ENCODE results near the gene LHFPL6. TPM values are rescaled to one million over a fixed set of nuclear protein-coding genes. Genes with fewer than 3 reads are reported as not detected.

LHFPL6 gene
- total RNA-seq, 2 experiments from 2014 or later, result 2.6 TPM; not detected in 1

GRCh38 chr13:39604756-39605155 lies 1.8 kb upstream of the LHFPL6 start:
- Mint-ChIP-seq H3K27me3 (peaks cover 54% of the 10 kb centered on the region), H3K9me3 (ENCODE audit: low read depth) (no peaks in the 10 kb centered on the region), H3K4me1 (peaks cover 11% of the 10 kb centered on the region), H3K4me3 (no peak overlapping the region), H3K36me3 (no peaks in the 10 kb centered on the region), H3K27ac (no peak overlapping the region)
- no peak for ATAC-seq
- CTCF ChIA-PET, result interaction anchor here (1.7 to 2.5 kb wide), 2 partner anchors 8 to 12 kb away, joined by 6 to 8 read pairs; no protein-coding TSS in a partner anchor
- no peak for DNase-seq

- CTCF ChIA-PET, result interaction anchor here (1.7 to 2.5 kb wide), 2 partner anchors 9 to 13 kb away, joined by 6 to 8 read pairs; no protein-coding TSS in a partner anchor
- Mint-ChIP-seq H3K4me1 (peaks cover 11% of the 10 kb centered on the region), H3K9me3 (ENCODE audit: low read depth) (no peaks in the 10 kb centered on the region), H3K27ac (no peak overlapping the region), H3K36me3 (no peaks in the 10 kb centered on the region), H3K4me3 (peak overlapping the region; percentile 67), H3K27me3 (peaks cover 60% of the 10 kb centered on the region)
- ATAC-seq (peak; percentile 24), DNase-seq (no peak)
These were observed 493 bp upstream of the LHFPL6 start for GRCh38 chr13:39603424-39603947.

GRCh38 chr13:39602277-39602613 lies 748 bp downstream of the LHFPL6 start:
- Mint-ChIP-seq H3K27me3 (peaks cover 61% of the 10 kb centered on the region), H3K27ac (no peak overlapping the region), H3K36me3 (no peaks in the 10 kb centered on the region), H3K4me3 (peak overlapping the region; percentile 45), H3K9me3 (ENCODE audit: low read depth) (no peaks in the 10 kb centered on the region), H3K4me1 (peaks cover 11% of the 10 kb centered on the region)
- DNase-seq (no peak), ATAC-seq (no peak)
- CTCF ChIA-PET, result interaction anchor here (2.5 to 2.8 kb wide), 2 partner anchors 10 to 14 kb away, joined by 8 to 14 read pairs; no protein-coding TSS in a partner anchor

GRCh38 chr13:39601636-39602035 lies 1.4 kb downstream of the LHFPL6 start:
- CTCF ChIA-PET, result interaction anchor here (1.1 to 2.8 kb wide), 2 partner anchors 10 to 15 kb away, joined by 4 to 14 read pairs; no protein-coding TSS in a partner anchor
- DNase-seq, result no peak
- peak overlapping the region; percentile 45 for H3K4me3 Mint-ChIP-seq

GRCh38 chr13:39600766-39601165 lies 2.2 kb downstream of the LHFPL6 start:
- CTCF ChIA-PET, result interaction anchor here (0.5 to 2.8 kb wide), 3 partner anchors 11 to 1178 kb away, joined by 3 to 14 read pairs (median 4); no protein-coding TSS in a partner anchor
- DNase-seq (no peak), ATAC-seq (no peak)
- Mint-ChIP-seq H3K27ac (no peak overlapping the region), H3K36me3 (no peaks in the 10 kb centered on the region), H3K4me3 (no peak overlapping the region), H3K27me3 (peaks cover 61% of the 10 kb centered on the region), H3K9me3 (ENCODE audit: low read depth) (no peaks in the 10 kb centered on the region), H3K4me1 (peaks cover 11% of the 10 kb centered on the region)

More at GRCh38 chr13:39601636-39602035, 1.4 kb downstream of the LHFPL6 start:
- H3K36me3 Mint-ChIP-seq, result no peaks in the 10 kb centered on the region
- H3K27ac Mint-ChIP-seq, result no peak overlapping the region
- ATAC-seq, result no peak
- peaks cover 11% of the 10 kb centered on the region for H3K4me1 Mint-ChIP-seq
- H3K27me3 Mint-ChIP-seq, result peaks cover 61% of the 10 kb centered on the region
- no peaks in the 10 kb centered on the region for H3K9me3 Mint-ChIP-seq (ENCODE audit: low read depth)

GRCh38 chr13:39599842-39600241 lies 3.2 kb downstream of the LHFPL6 start:
- Mint-ChIP-seq H3K4me3 (no peak overlapping the region), H3K9me3 (ENCODE audit: low read depth) (peaks cover 3% of the 10 kb centered on the region), H3K27ac (no peak overlapping the region), H3K27me3 (peaks cover 54% of the 10 kb centered on the region), H3K4me1 (peaks cover 11% of the 10 kb centered on the region), H3K36me3 (no peaks in the 10 kb centered on the region)
- DNase-seq (no peak), ATAC-seq (no peak)
- CTCF ChIA-PET, result interaction anchor here (2.8 kb wide), 1 partner anchor 12 kb away, joined by 14 read pairs; no protein-coding TSS in a partner anchor

- DNase-seq (no peak), ATAC-seq (no peak)
- Mint-ChIP-seq H3K27ac (no peak overlapping the region), H3K36me3 (no peaks in the 10 kb centered on the region), H3K4me1 (peaks cover 11% of the 10 kb centered on the region), H3K4me3 (no peak overlapping the region), H3K9me3 (ENCODE audit: low read depth) (peaks cover 3% of the 10 kb centered on the region), H3K27me3 (peaks cover 45% of the 10 kb centered on the region)
- CTCF ChIA-PET, result interaction anchor here (1.7 kb wide), 1 partner anchor 13 kb away, joined by 8 read pairs; no protein-coding TSS in a partner anchor
These were observed 4.0 kb downstream of the LHFPL6 start for GRCh38 chr13:39599012-39599411.

- Mint-ChIP-seq H3K27me3 (peaks cover 38% of the 10 kb centered on the region), H3K4me1 (peaks cover 6% of the 10 kb centered on the region), H3K4me3 (no peak overlapping the region), H3K9me3 (ENCODE audit: low read depth) (peaks cover 3% of the 10 kb centered on the region), H3K36me3 (no peaks in the 10 kb centered on the region), H3K27ac (no peak overlapping the region)
- DNase-seq, result no peak
- CTCF ChIA-PET, result interaction anchor here (1.7 kb wide), 1 partner anchor 14 kb away, joined by 8 read pairs; no protein-coding TSS in a partner anchor
- no peak for ATAC-seq
These were observed 5.2 kb downstream of the LHFPL6 start for GRCh38 chr13:39597838-39598237.

- Mint-ChIP-seq H3K27ac (no peak overlapping the region), H3K9me3 (ENCODE audit: low read depth) (peaks cover 3% of the 10 kb centered on the region)
- no peak for ATAC-seq
These were observed 6.3 kb downstream of the LHFPL6 start for GRCh38 chr13:39596685-39597084.

GRCh38 chr13:39596176-39596575 lies 6.8 kb downstream of the LHFPL6 start:
- ATAC-seq, result no peak
- H3K36me3 Mint-ChIP-seq, result no peaks in the 10 kb centered on the region
- no peak overlapping the region for H3K4me3 Mint-ChIP-seq
- CTCF ChIA-PET, result no interaction called here
- DNase-seq, result no peak
- no peaks in the 10 kb centered on the region for H3K4me1 Mint-ChIP-seq
- peaks cover 25% of the 10 kb centered on the region for H3K27me3 Mint-ChIP-seq
- H3K27ac Mint-ChIP-seq, result no peak overlapping the region
- peaks cover 3% of the 10 kb centered on the region for H3K9me3 Mint-ChIP-seq (ENCODE audit: low read depth)

More at GRCh38 chr13:39596685-39597084, 6.3 kb downstream of the LHFPL6 start:
- no peaks in the 10 kb centered on the region for H3K36me3 Mint-ChIP-seq
- CTCF ChIA-PET, result no interaction called here
- H3K4me1 Mint-ChIP-seq, result no peaks in the 10 kb centered on the region
- peaks cover 30% of the 10 kb centered on the region for H3K27me3 Mint-ChIP-seq
- no peak for DNase-seq
- H3K4me3 Mint-ChIP-seq, result no peak overlapping the region

- no peak for ATAC-seq
- H3K27ac Mint-ChIP-seq, result no peak overlapping the region
- CTCF ChIA-PET, result no interaction called here
- no peaks in the 10 kb centered on the region for H3K36me3 Mint-ChIP-seq
- no peaks in the 10 kb centered on the region for H3K4me1 Mint-ChIP-seq
- H3K27me3 Mint-ChIP-seq, result peaks cover 3% of the 10 kb centered on the region
- no peak for DNase-seq
- H3K9me3 Mint-ChIP-seq (ENCODE audit: low read depth), result peaks cover 1% of the 10 kb centered on the region
- no peak overlapping the region for H3K4me3 Mint-ChIP-seq
These were observed 12.4 kb downstream of the LHFPL6 start for GRCh38 chr13:39590466-39591036.

GRCh38 chr13:39588384-39588783 lies 14.6 kb downstream of the LHFPL6 start:
- H3K9me3 Mint-ChIP-seq (ENCODE audit: low read depth), result no peaks in the 10 kb centered on the region
- H3K27ac Mint-ChIP-seq, result no peak overlapping the region
- ATAC-seq, result no peak
- no peaks in the 10 kb centered on the region for H3K36me3 Mint-ChIP-seq
- CTCF ChIA-PET, result no interaction called here
- no peak overlapping the region for H3K4me3 Mint-ChIP-seq
- no peak for DNase-seq
- H3K27me3 Mint-ChIP-seq, result peaks cover 3% of the 10 kb centered on the region
- H3K4me1 Mint-ChIP-seq, result no peaks in the 10 kb centered on the region

GRCh38 chr13:39587939-39588338 lies 15.1 kb downstream of the LHFPL6 start:
- Mint-ChIP-seq H3K4me1 (no peaks in the 10 kb centered on the region), H3K36me3 (no peaks in the 10 kb centered on the region), H3K4me3 (no peak overlapping the region), H3K27me3 (peaks cover 3% of the 10 kb centered on the region), H3K9me3 (ENCODE audit: low read depth) (no peaks in the 10 kb centered on the region), H3K27ac (no peak overlapping the region)
- ATAC-seq, result no peak
- no peak for DNase-seq
- CTCF ChIA-PET, result no interaction called here

GRCh38 chr13:39586958-39587605 lies 15.9 kb downstream of the LHFPL6 start:
- no peaks in the 10 kb centered on the region for H3K4me1 Mint-ChIP-seq
- no peaks in the 10 kb centered on the region for H3K9me3 Mint-ChIP-seq (ENCODE audit: low read depth)
- no peak for DNase-seq

More at GRCh38 chr13:39586958-39587605, 15.9 kb downstream of the LHFPL6 start:
- Mint-ChIP-seq H3K27ac (no peak overlapping the region), H3K27me3 (peaks cover 3% of the 10 kb centered on the region), H3K4me3 (no peak overlapping the region), H3K36me3 (no peaks in the 10 kb centered on the region)
- CTCF ChIA-PET, result no interaction called here
- ATAC-seq, result no peak
